Tibial nerve (tissue), 4 donors: ENCODE results near the gene SRP9.
"Not testable (repeated sequence)": the region's sequence is repeated elsewhere in the genome, so short reads cannot be mapped to it uniquely, and the experiment has no call there.

Experiments
- EP300 ChIP-seq, 2 donors: sonication (generic); formaldehyde crosslinking; IDR thresholded peaks; one replicate each; pipeline ENCODE4 v1.6.1; 2017; ENCODE audit warnings: antibody characterized with exemption in 2 of 2, mild to moderate bottlenecking in 1 of 2
- POLR2A ChIP-seq, 2 donors: fragments of 450-650 bp; IDR thresholded peaks; one replicate each; pipeline ENCODE4 v1.6.1; 2017; ENCODE audit warnings: antibody characterized with exemption in 2 of 2, mild to moderate bottlenecking in 2 of 2, moderate library complexity in 2 of 2
- TF ChIP-seq, protein P1 (sequence below), 5 experiments: fragments of 200-600 bp in 3 of 5; fragments of 450-650 bp in 2 of 5; sonication (generic) in 3 of 5; IDR thresholded peaks; one replicate each; pipeline ENCODE4 v1.5.1; 2016 to 2019; ENCODE audit warnings: antibody characterized with exemption in 5 of 5, mild to moderate bottlenecking in 3 of 5, moderate library complexity in 2 of 5

- TF ChIP-seq, protein P1, sequence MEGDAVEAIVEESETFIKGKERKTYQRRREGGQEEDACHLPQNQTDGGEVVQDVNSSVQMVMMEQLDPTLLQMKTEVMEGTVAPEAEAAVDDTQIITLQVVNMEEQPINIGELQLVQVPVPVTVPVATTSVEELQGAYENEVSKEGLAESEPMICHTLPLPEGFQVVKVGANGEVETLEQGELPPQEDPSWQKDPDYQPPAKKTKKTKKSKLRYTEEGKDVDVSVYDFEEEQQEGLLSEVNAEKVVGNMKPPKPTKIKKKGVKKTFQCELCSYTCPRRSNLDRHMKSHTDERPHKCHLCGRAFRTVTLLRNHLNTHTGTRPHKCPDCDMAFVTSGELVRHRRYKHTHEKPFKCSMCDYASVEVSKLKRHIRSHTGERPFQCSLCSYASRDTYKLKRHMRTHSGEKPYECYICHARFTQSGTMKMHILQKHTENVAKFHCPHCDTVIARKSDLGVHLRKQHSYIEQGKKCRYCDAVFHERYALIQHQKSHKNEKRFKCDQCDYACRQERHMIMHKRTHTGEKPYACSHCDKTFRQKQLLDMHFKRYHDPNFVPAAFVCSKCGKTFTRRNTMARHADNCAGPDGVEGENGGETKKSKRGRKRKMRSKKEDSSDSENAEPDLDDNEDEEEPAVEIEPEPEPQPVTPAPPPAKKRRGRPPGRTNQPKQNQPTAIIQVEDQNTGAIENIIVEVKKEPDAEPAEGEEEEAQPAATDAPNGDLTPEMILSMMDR (IDR thresholded peaks at IDR 0.05), result not testable (repeated sequence)
- TF ChIP-seq EP300, POLR2A (IDR thresholded peaks at IDR 0.05): not testable (repeated sequence)
These were observed 16.2 kb upstream of the SRP9 start for GRCh38 chr1:225761395-225761794.
